DOHH2 (cell line): ENCODE data around the gene KDELR3.

Experiments used
- CTCF ChIP-seq: fragments of 200-600 bp; sonication (generic); IDR thresholded peaks from one replicate; pipeline ENCODE4 v1.5.1; 2014; ENCODE audit warnings: antibody characterized with exemption, mild to moderate bottlenecking, low read depth, low read length; ENCODE audit not compliant: poor library complexity, severe bottlenecking
- EZH2phosphoT487 ChIP-seq: fragments of 200-600 bp; sonication (generic); IDR thresholded peaks from 2 replicates; pipeline ENCODE4 v1.6.1; 2017; ENCODE audit warnings: borderline replicate concordance, mild to moderate bottlenecking, antibody characterized with exemption, low read length, moderate library complexity, mixed read lengths

GRCh38 chr22:38467904-38468442, at the start of gene KDELR3:
- TF ChIP-seq CTCF (no peak), EZH2phosphoT487 (no peak)
